ENCODE results near the gene IPO11. TPM values are rescaled to one million over a fixed set of nuclear protein-coding genes. Genes with fewer than 3 reads are reported as not detected.

The IPO11 gene
- total RNA-seq, 1 experiment from 2014 or later, result 66.5 TPM

GRCh38 chr5:62385816-62386400 is 26.7 kb upstream of the IPO11 start:
- ChIA-PET CTCF (no interaction called here), POLR2A (ENCODE audit: low non-redundant PET) (no interaction called here)
- TF ChIP-seq CTCF (conservative IDR thresholded peaks at IDR 0.05; ENCODE audit: low read depth, low read length), result no peak
- no peak for TF ChIP-seq EZH2 (IDR thresholded peaks at IDR 0.05; ENCODE audit: borderline replicate concordance, low read depth, low read length, poor library complexity, severe bottlenecking)
- Histone ChIP-seq H3K4me1 (ENCODE audit: insufficient read depth, low read length, poor library complexity, severe bottlenecking) (no peaks in the 10 kb centered on the region), H3K4me3 (ENCODE audit: low read depth, low read length, poor library complexity, severe bottlenecking) (no peak overlapping the region), H3K27me3 (replicated peaks; ENCODE audit: insufficient read depth, low read depth, low read length, poor library complexity) (no peaks in the 10 kb centered on the region), H3K9me3 (ENCODE audit: low read depth, low read length, poor library complexity, severe bottlenecking) (no peaks in the 10 kb centered on the region), H3K27ac (ENCODE audit: low read depth, low read length, poor library complexity, severe bottlenecking) (no peak overlapping the region), H3K36me3 (ENCODE audit: insufficient read depth, low read length, poor library complexity, severe bottlenecking) (peaks cover 93% of the 10 kb centered on the region)
- BruUV-seq (replicated peaks), result TSS peak; percentile 21
- intact Hi-C loops (cut with micrococcal nuclease; ENCODE audit: unreplicated experiment), result no loop called here
- DNase-seq (ENCODE audit: low spot score), result no peak

GRCh38 chr5:62386824-62387223 is 25.7 kb upstream of the IPO11 start:
- POLR2A ChIA-PET (ENCODE audit: low non-redundant PET), result no interaction called here
- H3K27ac ChIP-seq (ENCODE audit: low read depth, low read length, poor library complexity, severe bottlenecking), result no peak overlapping the region
- intact Hi-C loops (cut with micrococcal nuclease; ENCODE audit: unreplicated experiment), result no loop called here
- CTCF ChIA-PET, result no interaction called here
- peaks cover 93% of the 10 kb centered on the region for H3K36me3 ChIP-seq (ENCODE audit: insufficient read depth, low read length, poor library complexity, severe bottlenecking)
- DNase-seq (ENCODE audit: low spot score), result no peak
- H3K27me3 ChIP-seq (replicated peaks; ENCODE audit: insufficient read depth, low read depth, low read length, poor library complexity), result no peaks in the 10 kb centered on the region
- no TSS peak for BruUV-seq (replicated peaks)
- no peaks in the 10 kb centered on the region for H3K9me3 ChIP-seq (ENCODE audit: low read depth, low read length, poor library complexity, severe bottlenecking)
- H3K4me1 ChIP-seq (ENCODE audit: insufficient read depth, low read length, poor library complexity, severe bottlenecking), result no peaks in the 10 kb centered on the region
- TF ChIP-seq CTCF (conservative IDR thresholded peaks at IDR 0.05; ENCODE audit: low read depth, low read length), result no peak
- TF ChIP-seq EZH2 (IDR thresholded peaks at IDR 0.05; ENCODE audit: borderline replicate concordance, low read depth, low read length, poor library complexity, severe bottlenecking), result no peak
- H3K4me3 ChIP-seq (ENCODE audit: low read depth, low read length, poor library complexity, severe bottlenecking), result no peak overlapping the region

GRCh38 chr5:62395210-62395950 is 17.2 kb upstream of the IPO11 start:
- no peak for DNase-seq (ENCODE audit: low spot score)
- Histone ChIP-seq H3K27ac (ENCODE audit: low read depth, low read length, poor library complexity, severe bottlenecking) (no peak overlapping the region), H3K27me3 (replicated peaks; ENCODE audit: insufficient read depth, low read depth, low read length, poor library complexity) (no peaks in the 10 kb centered on the region), H3K36me3 (ENCODE audit: insufficient read depth, low read length, poor library complexity, severe bottlenecking) (peaks cover 80% of the 10 kb centered on the region), H3K4me3 (ENCODE audit: low read depth, low read length, poor library complexity, severe bottlenecking) (no peak overlapping the region), H3K9me3 (ENCODE audit: low read depth, low read length, poor library complexity, severe bottlenecking) (no peaks in the 10 kb centered on the region), H3K4me1 (ENCODE audit: insufficient read depth, low read length, poor library complexity, severe bottlenecking) (no peaks in the 10 kb centered on the region)
- no TSS peak for BruUV-seq (replicated peaks)
- intact Hi-C loops (cut with micrococcal nuclease; ENCODE audit: unreplicated experiment), result no loop called here
- ChIA-PET POLR2A (ENCODE audit: low non-redundant PET) (no interaction called here), CTCF (no interaction called here)
- TF ChIP-seq CTCF (conservative IDR thresholded peaks at IDR 0.05; ENCODE audit: low read depth, low read length), result no peak

Data from A673 (cell line).